ENCODE data around the gene PRSS35. TPM values are rescaled to one million over a fixed set of nuclear protein-coding genes. Genes with fewer than 3 reads are reported as not detected.

The PRSS35 gene
- total RNA-seq, 1 experiment from 2014 or later, result 6.7 TPM

- TF ChIP-seq ZNF532 (CRISPR knock-in tag; IDR thresholded peaks at IDR 0.05; ENCODE audit: borderline replicate concordance) (no peak), SOX15 (CRISPR knock-in tag; IDR thresholded peaks at IDR 0.05) (no peak), PRDM15 (CRISPR knock-in tag; IDR thresholded peaks at IDR 0.05) (no peak), CDX4 (CRISPR knock-in tag; IDR thresholded peaks at IDR 0.05; ENCODE audit: borderline replicate concordance) (no peak), AFF4 (CRISPR knock-in tag; IDR thresholded peaks at IDR 0.05; ENCODE audit: borderline replicate concordance) (no peak), PRRX2 (CRISPR knock-in tag; IDR thresholded peaks at IDR 0.05) (no peak), ATF6 (CRISPR knock-in tag; IDR thresholded peaks at IDR 0.05) (no peak), ARID4B (CRISPR knock-in tag; IDR thresholded peaks at IDR 0.05; ENCODE audit: borderline replicate concordance) (no peak)
These were observed 1.1 kb upstream of the PRSS35 start (continued) for GRCh38 chr6:83511266-83511665.
